Activated gamma-delta T cell (primary cell): ENCODE data around the gene LRTM2.

Source experiments
- DNase-seq: peaks from one replicate; lab custom pipeline; 2025; lab: John Stamatoyannopoulos, UW
- total RNA-seq, 2 donors: gene quantifications; one replicate each; lab custom pipeline; 2026; lab: John Stamatoyannopoulos, UW

Gene LRTM2
- 0 reads per million in 2 donors for total RNA-seq

- DNase-seq: no peak
These were observed at the start of gene LRTM2 for GRCh38 chr12:1820191-1820895. Gene LRTM2 (plus strand): TSS chr12:1820565. CDS start chr12:1828149, 7,584 bp downstream.

GRCh38 chr12:1773937-1774655 lies 46.3 kb upstream of the LRTM2 start:
- DNase-seq: no peak

GRCh38 chr12:1776170-1776921 lies 44.0 kb upstream of the LRTM2 start:
- no peak for DNase-seq

- DNase-seq: no peak
These were observed 42.6 kb upstream of the LRTM2 start for GRCh38 chr12:1777798-1778197.

GRCh38 chr12:1778911-1779310 lies 41.5 kb upstream of the LRTM2 start:
- no peak for DNase-seq

- no peak for DNase-seq
These were observed 40.6 kb upstream of the LRTM2 start for GRCh38 chr12:1779783-1780182.

- DNase-seq: no peak
These were observed 38.6 kb upstream of the LRTM2 start for GRCh38 chr12:1781772-1782171.

GRCh38 chr12:1782215-1782614 lies 38.1 kb upstream of the LRTM2 start:
- no peak for DNase-seq

- DNase-seq: no peak
These were observed 32.7 kb upstream of the LRTM2 start for GRCh38 chr12:1787714-1788113.

GRCh38 chr12:1790444-1790843 lies 29.9 kb upstream of the LRTM2 start:
- DNase-seq: no peak

- no peak for DNase-seq
These were observed 29.1 kb upstream of the LRTM2 start for GRCh38 chr12:1791104-1791841.

GRCh38 chr12:1792406-1792805 lies 28.0 kb upstream of the LRTM2 start:
- DNase-seq: no peak

GRCh38 chr12:1793426-1794210 lies 26.7 kb upstream of the LRTM2 start:
- no peak for DNase-seq

GRCh38 chr12:1794440-1795090 lies 25.8 kb upstream of the LRTM2 start:
- no peak for DNase-seq

- DNase-seq: no peak
These were observed 25.1 kb upstream of the LRTM2 start for GRCh38 chr12:1795221-1795784.

- DNase-seq: peak; percentile 86
These were observed 24.4 kb upstream of the LRTM2 start for GRCh38 chr12:1795785-1796514.

- DNase-seq: no peak
These were observed 23.8 kb upstream of the LRTM2 start for GRCh38 chr12:1796515-1797010.

GRCh38 chr12:1797011-1797901 lies 23.1 kb upstream of the LRTM2 start:
- DNase-seq: peak; percentile 50
